Endodermal cell (in vitro differentiated cells): ENCODE results near the gene CARD14. TPM values are rescaled to one million over a fixed set of nuclear protein-coding genes. Genes with fewer than 3 reads are reported as not detected.

ENCODE experiments used
- DNase-seq: peaks from one replicate; pipeline ENCODE4 v3.0.0-alpha.2; 2017
- H3K27ac ChIP-seq: 2 replicates; pipeline ENCODE4 v1.5.1; 2013; ENCODE audit warnings: mild to moderate bottlenecking, low read depth, low read length, moderate library complexity
- H3K27me3 ChIP-seq: 2 replicates; pipeline ENCODE4 v1.6.1; 2013; ENCODE audit warnings: mild to moderate bottlenecking, low read length, moderate library complexity; ENCODE audit not compliant: insufficient read depth, control insufficient read depth, poor library complexity, severe bottlenecking
- H3K36me3 ChIP-seq: 2 replicates; pipeline ENCODE4 v1.7.0; 2013; ENCODE audit warnings: mild to moderate bottlenecking, low read length, moderate library complexity; ENCODE audit not compliant: control insufficient read depth, insufficient read depth
- H3K4me1 ChIP-seq: one replicate; pipeline ENCODE4 v1.7.0; 2013; ENCODE audit warnings: low read length; ENCODE audit not compliant: control insufficient read depth, insufficient read depth
- H3K4me3 ChIP-seq: 2 replicates; pipeline ENCODE4 v1.5.1; 2013; ENCODE audit warnings: mild to moderate bottlenecking, low read length, moderate library complexity
- H3K9ac ChIP-seq: 2 replicates; pipeline ENCODE4 v1.6.1; 2013; ENCODE audit warnings: mild to moderate bottlenecking, low read length, moderate library complexity; ENCODE audit not compliant: poor library complexity, severe bottlenecking; ENCODE audit errors: extremely low read depth
- H3K9me3 ChIP-seq: 2 replicates; pipeline ENCODE4 v1.6.1; 2013; ENCODE audit warnings: mild to moderate bottlenecking, low read length, moderate library complexity; ENCODE audit not compliant: control insufficient read depth
- H3K27ac Mint-ChIP-seq: 2 replicates; pipeline ENCODE4 v1.8.0; 2020; ENCODE audit warnings: mixed read lengths
- H3K27me3 Mint-ChIP-seq: 2 replicates; pipeline ENCODE4 v1.8.0; 2021; ENCODE audit warnings: mild to moderate bottlenecking, mixed read lengths; ENCODE audit not compliant: insufficient read depth
- H3K36me3 Mint-ChIP-seq: 2 replicates; pipeline ENCODE4 v1.8.0; 2020; ENCODE audit warnings: low read depth, mixed read lengths
- H3K4me1 Mint-ChIP-seq: 2 replicates; pipeline ENCODE4 v1.8.0; 2020; ENCODE audit warnings: mixed read lengths
- H3K4me3 Mint-ChIP-seq: 2 replicates; pipeline ENCODE4 v1.8.0; 2020; ENCODE audit warnings: mild to moderate bottlenecking, moderate library complexity, mixed read lengths
- H3K9me3 Mint-ChIP-seq: 2 replicates; pipeline ENCODE4 v1.8.0; 2020; ENCODE audit warnings: mild to moderate bottlenecking, mixed read lengths
- CTCF ChIP-seq: fragments of 200-600 bp; sonication (generic); conservative IDR thresholded peaks from 2 replicates; pipeline ENCODE4 v1.5.0; 2021; ENCODE audit warnings: antibody characterized with exemption, mild to moderate bottlenecking
- WGBS, 2 experiments: methylation state at CpG; one replicate each; pipeline versions ENCODE4 v1.1.5 to v1.1.7; 2013; ENCODE audit warnings: missing lambda C conversion rate in 2 of 2, mixed read lengths in 1 of 2; ENCODE audit not compliant: insufficient coverage in 1 of 2, insufficient read length in 1 of 2; 5-methylcytosine and 5-hydroxymethylcytosine counted together
- total RNA-seq, 2 donors: library from RNA; stranded (reverse); fragmentation: NEBNext Ultra II Directional in 1 of 2; extraction: Animal tissue kit (Norgen Biotek cat#: 25700) in 1 of 2; gene quantifications; 2 replicates in 1 of 2; 3 replicates in 1 of 2; pipeline ENCODE4 v1.2.1, GENCODE V29; 2021

CARD14 gene
- total RNA-seq, 2 donors from 2014 or later, result 0.31 TPM; not detected in 1

- Mint-ChIP-seq H3K4me1 (peaks cover 11% of the 10 kb centered on the region), H3K36me3 (no peaks in the 10 kb centered on the region), H3K27me3 (no peaks in the 10 kb centered on the region), H3K27ac (peak overlapping the region; percentile 85), H3K9me3 (no peaks in the 10 kb centered on the region), H3K4me3 (no peak overlapping the region)
- Histone ChIP-seq H3K9ac (no peak overlapping the region), H3K36me3 (no peaks in the 10 kb centered on the region), H3K4me1 (peaks cover 6% of the 10 kb centered on the region), H3K9me3 (no peaks in the 10 kb centered on the region), H3K27ac (peak overlapping the region; percentile 12), H3K27me3 (no peaks in the 10 kb centered on the region), H3K4me3 (no peak overlapping the region)
- WGBS, 2 experiments, result 81 to 88% methylated on average over 15 of the region's 15 CpGs
- no peak for TF ChIP-seq CTCF
- no peak for DNase-seq
Measured at GRCh38 chr17:80123791-80124190, 46.0 kb upstream of the CARD14 start.

- no peaks in the 10 kb centered on the region for H3K9me3 Mint-ChIP-seq
- no peaks in the 10 kb centered on the region for H3K36me3 ChIP-seq
- no peak overlapping the region for H3K4me3 ChIP-seq
- H3K27ac Mint-ChIP-seq, result peak overlapping the region; percentile 85
- peak; percentile 94 for DNase-seq
- H3K36me3 Mint-ChIP-seq, result no peaks in the 10 kb centered on the region
- 74 to 79% methylated on average over 13 to 14 of the region's 15 CpGs for WGBS, 2 experiments
- H3K27me3 Mint-ChIP-seq, result no peaks in the 10 kb centered on the region
- peaks cover 6% of the 10 kb centered on the region for H3K4me1 ChIP-seq
- H3K27me3 ChIP-seq, result no peaks in the 10 kb centered on the region
- no peak overlapping the region for H3K4me3 Mint-ChIP-seq
- H3K4me1 Mint-ChIP-seq, result peaks cover 12% of the 10 kb centered on the region
- TF ChIP-seq CTCF, result peak; percentile 93
- H3K9me3 ChIP-seq, result no peaks in the 10 kb centered on the region
- H3K27ac ChIP-seq, result peak overlapping the region; percentile 12
- H3K9ac ChIP-seq, result no peak overlapping the region
Measured at GRCh38 chr17:80124351-80124981, 45.4 kb upstream of the CARD14 start.

- no peak overlapping the region for H3K4me3 Mint-ChIP-seq
- no peaks in the 10 kb centered on the region for H3K27me3 ChIP-seq
- H3K9ac ChIP-seq, result no peak overlapping the region
- TF ChIP-seq CTCF, result no peak
- peaks cover 12% of the 10 kb centered on the region for H3K4me1 Mint-ChIP-seq
- H3K4me1 ChIP-seq, result peaks cover 6% of the 10 kb centered on the region
- 93 to 94% methylated on average over 10 to 14 of the region's 14 CpGs for WGBS, 2 experiments
- H3K27me3 Mint-ChIP-seq, result no peaks in the 10 kb centered on the region
- no peaks in the 10 kb centered on the region for H3K36me3 ChIP-seq
- H3K9me3 ChIP-seq, result no peaks in the 10 kb centered on the region
- no peaks in the 10 kb centered on the region for H3K9me3 Mint-ChIP-seq
- H3K4me3 ChIP-seq, result no peak overlapping the region
- no peaks in the 10 kb centered on the region for H3K36me3 Mint-ChIP-seq
- no peak for DNase-seq
- H3K27ac Mint-ChIP-seq, result no peak overlapping the region
- H3K27ac ChIP-seq, result no peak overlapping the region
Measured at GRCh38 chr17:80125656-80126448, 44.0 kb upstream of the CARD14 start.
